ENCODE measurements around the gene GBF1. TPM values are rescaled to one million over a fixed set of nuclear protein-coding genes. Genes with fewer than 3 reads are reported as not detected.

GBF1 gene
- total and polyA plus RNA-seq, 8 donors = 5.7 to 47.3 (median 21.9) TPM

DNA sequence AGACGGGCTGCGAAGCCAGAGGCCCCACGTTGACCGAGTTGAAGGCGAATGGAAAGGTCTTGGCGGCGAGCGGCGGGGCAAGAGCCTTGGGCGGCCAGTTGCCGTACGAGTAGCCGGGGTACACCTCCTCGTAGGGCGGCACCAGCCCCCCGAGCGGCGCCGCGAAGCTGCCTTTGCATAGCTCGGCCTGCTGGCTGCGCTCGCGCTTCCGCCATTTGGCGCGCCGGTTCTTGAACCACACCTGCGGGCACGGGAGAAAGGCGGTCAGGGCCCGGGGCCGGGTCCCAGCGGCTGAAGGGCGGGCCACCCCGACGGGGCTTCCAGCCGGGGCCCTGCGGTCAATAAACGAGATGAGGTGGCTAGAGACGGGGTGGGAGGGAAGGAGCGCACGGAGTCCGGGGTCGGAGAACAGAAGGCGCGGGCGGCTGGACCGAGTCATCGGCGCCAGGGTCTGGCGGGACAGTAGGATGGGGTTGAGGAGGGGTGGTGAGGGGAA is 14.4 kb upstream of the GBF1 start:
- TF ChIP-seq POLR2AphosphoS5 (IDR thresholded peaks at IDR 0.05) (no peak), CTCF (IDR thresholded peaks at IDR 0.05) (peak in 1 of 7 experiments; percentile 19)
- WGBS, 5 donors = 1 to 2% (median 1%) methylated on average over 21 to 52 of the region's 52 CpGs
- Histone ChIP-seq H3K9me3 (no peaks in the 10 kb centered on the region), H3K27ac (no peak overlapping the region), H3K36me3 (no peaks in the 10 kb centered on the region), H3K27me3 (peaks cover 0 to 81% (median 35%) of the 10 kb centered on the region in 3 donors), H3K4me3 (peak overlapping the region; percentile 45 to 62 (median 54)), H3K4me1 (peaks cover 26 to 41% (median 33%) of the 10 kb centered on the region in 4 donors)
- intact Hi-C loops (cut with DNase I; ENCODE audit: low total_unique reads) = no loop called here
- peak; percentile 53 to 75 for DNase-seq

GRCh38 chr10:102231357-102232318 is 13.7 kb upstream of the GBF1 start:
- Histone ChIP-seq H3K27me3 (peaks cover 0 to 81% (median 35%) of the 10 kb centered on the region in 3 donors), H3K27ac (no peak overlapping the region), H3K4me3 (peak overlapping the region; percentile 45 to 62 (median 54)), H3K4me1 (peaks cover 21 to 34% (median 26%) of the 10 kb centered on the region in 4 donors), H3K36me3 (no peaks in the 10 kb centered on the region), H3K9me3 (no peaks in the 10 kb centered on the region)
- WGBS, 5 donors = 13 to 18% (median 14%) methylated on average over 54 to 76 of the region's 76 CpGs
- intact Hi-C loops (cut with DNase I; ENCODE audit: low total_unique reads) = no loop called here
- no peak for TF ChIP-seq EP300 (IDR thresholded peaks at IDR 0.05)
- TF ChIP-seq CTCF (IDR thresholded peaks at IDR 0.05) = peak in 5 of 7 experiments; percentile 58 to 76 (median 74)
- no peak for TF ChIP-seq POLR2AphosphoS5 (IDR thresholded peaks at IDR 0.05)
- TF ChIP-seq POLR2A (IDR thresholded peaks at IDR 0.05) = no peak
- DNase-seq = peak; percentile 68 to 73

DNA sequence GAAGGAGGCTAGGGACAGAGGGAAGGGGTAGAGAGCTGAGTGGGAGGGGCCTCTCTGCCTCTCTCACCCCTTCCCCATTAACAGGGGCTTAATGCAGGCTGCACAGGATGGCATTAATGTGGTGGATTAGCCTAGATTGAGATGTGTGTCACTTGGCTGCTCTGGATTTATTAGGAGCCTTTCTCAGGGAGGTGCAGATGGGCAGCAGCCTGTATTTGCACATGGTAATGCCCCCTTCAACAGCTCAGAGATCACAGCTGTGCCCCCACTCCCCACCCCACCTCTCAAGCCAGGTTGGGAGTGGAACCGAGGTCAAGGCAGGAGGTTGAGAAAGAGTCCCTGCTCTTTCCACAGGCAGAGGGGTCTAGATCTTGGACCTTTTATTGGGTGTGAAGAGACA is 11.3 kb upstream of the GBF1 start:
- Histone ChIP-seq H3K36me3 (no peaks in the 10 kb centered on the region), H3K4me1 (peaks cover 20 to 25% (median 24%) of the 10 kb centered on the region in 4 donors), H3K9me3 (no peaks in the 10 kb centered on the region), H3K27ac (no peak overlapping the region), H3K4me3 (no peak overlapping the region), H3K27me3 (peaks cover 0 to 63% (median 23%) of the 10 kb centered on the region in 3 donors)
- no peak for TF ChIP-seq POLR2A (IDR thresholded peaks at IDR 0.05)
- no peak for DNase-seq
- intact Hi-C loops (cut with DNase I; ENCODE audit: low total_unique reads) = no loop called here
- 58 to 89% (median 73%) methylated on average over 1 of the region's 1 CpG for WGBS, 5 donors

GRCh38 chr10:102234888-102235597 is 10.3 kb upstream of the GBF1 start:
- Histone ChIP-seq H3K36me3 (no peaks in the 10 kb centered on the region), H3K4me1 (peaks cover 18 to 20% (median 20%) of the 10 kb centered on the region in 4 donors), H3K4me3 (no peak overlapping the region), H3K9me3 (no peaks in the 10 kb centered on the region), H3K27ac (no peak overlapping the region), H3K27me3 (peaks cover 0 to 59% (median 23%) of the 10 kb centered on the region in 3 donors)
- DNase-seq = no peak
- 59 to 64% (median 60%) methylated on average over 12 of the region's 12 CpGs for WGBS, 5 donors
- intact Hi-C loops (cut with DNase I; ENCODE audit: low total_unique reads) = no loop called here
- TF ChIP-seq POLR2AphosphoS5 (IDR thresholded peaks at IDR 0.05) (no peak), EP300 (IDR thresholded peaks at IDR 0.05) (no peak), POLR2A (IDR thresholded peaks at IDR 0.05) (no peak), CTCF (IDR thresholded peaks at IDR 0.05) (no peak)

All from stomach (tissue), 9 donors.